Central memory CD8-positive, alpha-beta T cell (primary cell): ENCODE results near the gene DOLPP1.
A peak's percentile ranks its signal among the peaks of the same experiment; 100 is the strongest.

Experiments
- ATAC-seq: fragments of 150-1000 bp; cut with Tn5 transposase; replicated peaks from 2 replicates; pipeline ENCODE4 v1.10.0; 2022; ENCODE audit warnings: mild to moderate bottlenecking, moderate FRiP score, moderate number of reproducible peaks; ENCODE audit not compliant: poor library complexity, severe bottlenecking; ENCODE audit errors: extremely low read depth
- DNase-seq, 2 donors: peaks; one replicate each; pipeline ENCODE4 v3.0.0; 2021; ENCODE audit warnings: low spot score in 2 of 2
- H3K27ac Mint-ChIP-seq: one replicate; pipeline ENCODE4 v1.8.0; 2022; ENCODE audit warnings: low read depth, mild to moderate bottlenecking, moderate library complexity, mixed read lengths
- H3K27me3 Mint-ChIP-seq: one replicate; pipeline ENCODE4 v1.8.0; 2022; ENCODE audit warnings: mixed read lengths
- H3K36me3 Mint-ChIP-seq: one replicate; pipeline ENCODE4 v1.8.0; 2022; ENCODE audit warnings: mild to moderate bottlenecking, moderate library complexity, mixed read lengths; ENCODE audit not compliant: insufficient read depth
- H3K4me1 Mint-ChIP-seq: one replicate; pipeline ENCODE4 v1.8.0; 2022; ENCODE audit warnings: mixed read lengths
- H3K4me3 Mint-ChIP-seq: one replicate; pipeline ENCODE4 v1.8.0; 2022; ENCODE audit warnings: mild to moderate bottlenecking, moderate library complexity, mixed read lengths
- H3K9me3 Mint-ChIP-seq: one replicate; pipeline ENCODE4 v1.8.0; 2022; ENCODE audit warnings: mixed read lengths

Gene DOLPP1

GRCh38 chr9:129052592-129052991 is 28.3 kb upstream of the DOLPP1 start:
- no peak overlapping the region for H3K27ac Mint-ChIP-seq
- H3K4me3 Mint-ChIP-seq = no peak overlapping the region
- no peaks in the 10 kb centered on the region for H3K9me3 Mint-ChIP-seq
- peaks cover 43% of the 10 kb centered on the region for H3K36me3 Mint-ChIP-seq
- no peaks in the 10 kb centered on the region for H3K27me3 Mint-ChIP-seq
- DNase-seq = no peak
- no peaks in the 10 kb centered on the region for H3K4me1 Mint-ChIP-seq
- ATAC-seq = no peak

- Mint-ChIP-seq H3K4me3 (no peak overlapping the region), H3K36me3 (peaks cover 43% of the 10 kb centered on the region), H3K9me3 (no peaks in the 10 kb centered on the region), H3K27me3 (no peaks in the 10 kb centered on the region), H3K4me1 (no peaks in the 10 kb centered on the region), H3K27ac (no peak overlapping the region)
- ATAC-seq (no peak), DNase-seq (no peak)
Observed at GRCh38 chr9:129053020-129053419, 27.9 kb upstream of the DOLPP1 start.

GRCh38 chr9:129054163-129054851 is 26.6 kb upstream of the DOLPP1 start:
- H3K36me3 Mint-ChIP-seq = peaks cover 40% of the 10 kb centered on the region
- no peak overlapping the region for H3K4me3 Mint-ChIP-seq
- no peak for ATAC-seq
- H3K9me3 Mint-ChIP-seq = no peaks in the 10 kb centered on the region
- DNase-seq = no peak
- H3K27ac Mint-ChIP-seq = no peak overlapping the region
- no peaks in the 10 kb centered on the region for H3K27me3 Mint-ChIP-seq
- H3K4me1 Mint-ChIP-seq = no peaks in the 10 kb centered on the region

GRCh38 chr9:129058965-129059795 is 21.7 kb upstream of the DOLPP1 start:
- DNase-seq (no peak), ATAC-seq (no peak)
- H3K4me3 Mint-ChIP-seq = no peak overlapping the region
- no peak overlapping the region for H3K27ac Mint-ChIP-seq
- peaks cover 37% of the 10 kb centered on the region for H3K36me3 Mint-ChIP-seq
- no peaks in the 10 kb centered on the region for H3K9me3 Mint-ChIP-seq
- H3K27me3 Mint-ChIP-seq = no peaks in the 10 kb centered on the region
- no peaks in the 10 kb centered on the region for H3K4me1 Mint-ChIP-seq

- Mint-ChIP-seq H3K36me3 (peaks cover 39% of the 10 kb centered on the region), H3K27ac (no peak overlapping the region), H3K27me3 (no peaks in the 10 kb centered on the region), H3K9me3 (no peaks in the 10 kb centered on the region), H3K4me3 (no peak overlapping the region), H3K4me1 (no peaks in the 10 kb centered on the region)
- DNase-seq (no peak), ATAC-seq (no peak)
Observed at GRCh38 chr9:129059796-129060785, 20.8 kb upstream of the DOLPP1 start.

GRCh38 chr9:129060991-129061390 is 19.9 kb upstream of the DOLPP1 start:
- no peaks in the 10 kb centered on the region for H3K9me3 Mint-ChIP-seq
- no peak for DNase-seq
- H3K27me3 Mint-ChIP-seq = no peaks in the 10 kb centered on the region
- peaks cover 40% of the 10 kb centered on the region for H3K36me3 Mint-ChIP-seq
- H3K27ac Mint-ChIP-seq = no peak overlapping the region
- H3K4me3 Mint-ChIP-seq = no peak overlapping the region
- H3K4me1 Mint-ChIP-seq = no peaks in the 10 kb centered on the region
- ATAC-seq = no peak

GRCh38 chr9:129063061-129063460 is 17.9 kb upstream of the DOLPP1 start:
- no peaks in the 10 kb centered on the region for H3K4me1 Mint-ChIP-seq
- H3K4me3 Mint-ChIP-seq = no peak overlapping the region
- no peaks in the 10 kb centered on the region for H3K9me3 Mint-ChIP-seq
- peaks cover 34% of the 10 kb centered on the region for H3K36me3 Mint-ChIP-seq
- ATAC-seq (no peak), DNase-seq (no peak)
- H3K27me3 Mint-ChIP-seq = no peaks in the 10 kb centered on the region
- H3K27ac Mint-ChIP-seq = no peak overlapping the region

- H3K4me3 Mint-ChIP-seq = no peak overlapping the region
- H3K36me3 Mint-ChIP-seq = peaks cover 31% of the 10 kb centered on the region
- no peaks in the 10 kb centered on the region for H3K9me3 Mint-ChIP-seq
- no peak for DNase-seq
- H3K4me1 Mint-ChIP-seq = no peaks in the 10 kb centered on the region
- no peaks in the 10 kb centered on the region for H3K27me3 Mint-ChIP-seq
- no peak for ATAC-seq
- H3K27ac Mint-ChIP-seq = no peak overlapping the region
Observed at GRCh38 chr9:129064499-129064908, 16.4 kb upstream of the DOLPP1 start.

GRCh38 chr9:129068110-129068509 is 12.8 kb upstream of the DOLPP1 start:
- Mint-ChIP-seq H3K36me3 (peaks cover 34% of the 10 kb centered on the region), H3K27me3 (no peaks in the 10 kb centered on the region), H3K27ac (peak overlapping the region; percentile 41), H3K4me1 (peaks cover 5% of the 10 kb centered on the region), H3K4me3 (no peak overlapping the region), H3K9me3 (no peaks in the 10 kb centered on the region)
- DNase-seq (no peak), ATAC-seq (no peak)

GRCh38 chr9:129068990-129069861 is 11.7 kb upstream of the DOLPP1 start:
- peak in 1 of 2 donors; percentile 28 for DNase-seq
- H3K36me3 Mint-ChIP-seq = peaks cover 26% of the 10 kb centered on the region

GRCh38 chr9:129069862-129070641 is 10.9 kb upstream of the DOLPP1 start:
- Mint-ChIP-seq H3K36me3 (peaks cover 20% of the 10 kb centered on the region), H3K4me1 (peaks cover 11% of the 10 kb centered on the region), H3K27ac (no peak overlapping the region), H3K4me3 (no peak overlapping the region), H3K27me3 (no peaks in the 10 kb centered on the region), H3K9me3 (no peaks in the 10 kb centered on the region)
- ATAC-seq (no peak), DNase-seq (no peak)

More at GRCh38 chr9:129068990-129069861, 11.7 kb upstream of the DOLPP1 start:
- no peaks in the 10 kb centered on the region for H3K27me3 Mint-ChIP-seq
- no peaks in the 10 kb centered on the region for H3K9me3 Mint-ChIP-seq
- H3K4me3 Mint-ChIP-seq = peak overlapping the region; percentile 44
- peaks cover 11% of the 10 kb centered on the region for H3K4me1 Mint-ChIP-seq
- ATAC-seq = peak; percentile 94
- no peak overlapping the region for H3K27ac Mint-ChIP-seq
